Transverse colon (tissue), 4 donors: ENCODE results near the gene SEC22A.

Source experiments
- EP300 ChIP-seq: sonication (generic); formaldehyde crosslinking; IDR thresholded peaks from one replicate; pipeline ENCODE4 v1.6.1; 2017; ENCODE audit warnings: antibody characterized with exemption, low read depth
- POLR2AphosphoS5 ChIP-seq, 3 donors: sonication (generic); formaldehyde crosslinking; IDR thresholded peaks; one replicate each; pipeline ENCODE4 v1.6.1; 2016; ENCODE audit warnings: antibody characterized with exemption in 3 of 3
- TF ChIP-seq, protein P1 (sequence below), 5 experiments: fragments of 200-600 bp in 3 of 5; fragments of 450-650 bp in 2 of 5; sonication (generic) in 3 of 5; IDR thresholded peaks; 1 replicate in 2 of 5; 2 replicates in 3 of 5; pipeline ENCODE4 v1.5.1; 2016 to 2017; ENCODE audit warnings: antibody characterized with exemption in 5 of 5, inconsistent platforms in 3 of 5, mild to moderate bottlenecking in 2 of 5, moderate library complexity in 1 of 5

DNA sequence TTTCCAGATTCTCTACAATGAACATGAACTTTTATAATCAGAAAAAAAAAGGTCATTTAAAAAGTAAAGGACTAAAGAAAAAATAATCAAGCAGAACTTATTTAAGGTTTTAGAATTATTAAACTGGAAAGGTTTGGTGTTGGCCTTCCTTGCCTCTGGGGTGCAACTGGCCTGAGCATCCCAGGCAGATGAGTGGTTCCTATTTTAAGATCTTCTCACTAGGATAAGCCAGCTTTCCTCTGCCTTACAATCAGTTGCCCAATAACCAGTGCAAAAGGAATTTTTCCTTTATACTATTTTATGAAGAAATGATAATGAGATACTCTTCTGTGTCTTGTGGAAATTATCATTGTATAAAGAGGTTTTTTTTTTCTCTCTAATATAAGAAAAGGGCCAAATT, 56.6 kb downstream of the SEC22A start:
- TF ChIP-seq POLR2AphosphoS5 (IDR thresholded peaks at IDR 0.05) = no peak
- TF ChIP-seq, protein P1, sequence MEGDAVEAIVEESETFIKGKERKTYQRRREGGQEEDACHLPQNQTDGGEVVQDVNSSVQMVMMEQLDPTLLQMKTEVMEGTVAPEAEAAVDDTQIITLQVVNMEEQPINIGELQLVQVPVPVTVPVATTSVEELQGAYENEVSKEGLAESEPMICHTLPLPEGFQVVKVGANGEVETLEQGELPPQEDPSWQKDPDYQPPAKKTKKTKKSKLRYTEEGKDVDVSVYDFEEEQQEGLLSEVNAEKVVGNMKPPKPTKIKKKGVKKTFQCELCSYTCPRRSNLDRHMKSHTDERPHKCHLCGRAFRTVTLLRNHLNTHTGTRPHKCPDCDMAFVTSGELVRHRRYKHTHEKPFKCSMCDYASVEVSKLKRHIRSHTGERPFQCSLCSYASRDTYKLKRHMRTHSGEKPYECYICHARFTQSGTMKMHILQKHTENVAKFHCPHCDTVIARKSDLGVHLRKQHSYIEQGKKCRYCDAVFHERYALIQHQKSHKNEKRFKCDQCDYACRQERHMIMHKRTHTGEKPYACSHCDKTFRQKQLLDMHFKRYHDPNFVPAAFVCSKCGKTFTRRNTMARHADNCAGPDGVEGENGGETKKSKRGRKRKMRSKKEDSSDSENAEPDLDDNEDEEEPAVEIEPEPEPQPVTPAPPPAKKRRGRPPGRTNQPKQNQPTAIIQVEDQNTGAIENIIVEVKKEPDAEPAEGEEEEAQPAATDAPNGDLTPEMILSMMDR (IDR thresholded peaks at IDR 0.05) = no peak
- no peak for TF ChIP-seq EP300
